ENCODE measurements around the gene RNU2-63P. TPM values are rescaled to one million over a fixed set of nuclear protein-coding genes. Genes with fewer than 3 reads are reported as not detected.
"Not testable (repeated sequence)": the region's sequence is repeated elsewhere in the genome, so short reads cannot be mapped to it uniquely, and the experiment has no call there.

Gene RNU2-63P
- total RNA-seq, 1 donor from 2014 or later = not detected

- no peak overlapping the region for H3K4me3 ChIP-seq (ENCODE audit: low read depth, low read length)
- DNase-seq (ENCODE audit: low read depth) = no peak
- H3K27me3 ChIP-seq (ENCODE audit: control insufficient read depth, insufficient read depth, low read length) = no peaks in the 10 kb centered on the region
- no peak for TF ChIP-seq CTCF (IDR thresholded peaks at IDR 0.05; ENCODE audit: insufficient read depth, low read length, poor library complexity, severe bottlenecking)
- H3K36me3 ChIP-seq (ENCODE audit: control insufficient read depth, insufficient read depth, low read length) = no peaks in the 10 kb centered on the region
Observed at GRCh38 chr2:87996570-87996969, 19.8 kb downstream of the RNU2-63P start.

DNA sequence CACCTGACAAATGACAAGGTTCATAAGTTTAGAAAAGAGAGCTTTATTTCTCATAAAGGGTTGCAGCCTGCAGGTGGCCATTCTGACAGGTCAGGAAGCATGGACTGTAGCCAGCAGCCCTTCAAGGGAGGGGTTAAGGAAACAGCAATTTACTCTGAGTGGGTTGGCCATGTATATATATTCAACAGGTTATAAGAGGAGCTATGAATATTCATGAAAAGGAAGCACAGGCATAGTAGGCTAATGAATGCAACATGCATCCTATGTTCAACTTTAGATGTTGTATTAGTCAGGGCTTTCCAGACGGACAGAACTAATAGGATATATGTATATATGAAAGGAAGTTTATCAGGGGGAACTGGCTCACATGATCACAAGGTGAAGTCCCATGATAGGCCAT lies 20.6 kb downstream of the RNU2-63P start:
- DNase-seq (ENCODE audit: low read depth) = no peak
- Histone ChIP-seq H3K4me3 (ENCODE audit: low read depth, low read length) (no peak overlapping the region), H3K27me3 (ENCODE audit: control insufficient read depth, insufficient read depth, low read length) (no peaks in the 10 kb centered on the region), H3K36me3 (ENCODE audit: control insufficient read depth, insufficient read depth, low read length) (no peaks in the 10 kb centered on the region)
- no peak for TF ChIP-seq CTCF (IDR thresholded peaks at IDR 0.05; ENCODE audit: insufficient read depth, low read length, poor library complexity, severe bottlenecking)

DNA sequence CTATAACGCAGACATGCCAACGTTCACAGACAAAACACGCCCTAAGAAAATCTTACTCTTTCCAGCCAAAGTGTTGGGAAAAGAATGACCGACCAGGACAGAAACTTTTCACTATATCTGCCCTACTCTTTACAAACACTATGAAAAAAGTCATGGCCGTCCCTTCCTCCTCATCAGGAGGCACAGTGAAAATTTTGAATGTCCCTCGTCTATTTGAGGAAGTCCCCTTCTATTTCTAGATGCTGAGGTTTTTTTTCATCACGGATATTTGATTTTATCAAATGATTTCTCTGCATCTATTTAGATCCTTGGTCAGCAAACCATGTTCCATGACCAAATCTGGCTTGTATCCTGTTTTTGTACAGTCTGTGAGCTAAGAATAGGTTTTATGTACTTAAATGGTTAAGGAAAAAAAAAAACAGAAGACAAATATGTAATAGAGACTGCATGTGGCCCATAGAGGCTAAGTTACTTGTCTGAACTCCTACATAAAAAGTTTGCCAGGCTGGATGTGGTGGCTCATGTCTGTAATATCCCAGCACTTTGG lies 22.0 kb downstream of the RNU2-63P start:
- not testable (repeated sequence) for DNase-seq (ENCODE audit: low read depth); H3K4me3 ChIP-seq (ENCODE audit: low read depth, low read length); H3K36me3 ChIP-seq (ENCODE audit: control insufficient read depth, insufficient read depth, low read length); H3K27me3 ChIP-seq (ENCODE audit: control insufficient read depth, insufficient read depth, low read length)

- not testable (repeated sequence) for H3K27me3 ChIP-seq (ENCODE audit: control insufficient read depth, insufficient read depth, low read length); DNase-seq (ENCODE audit: low read depth); H3K36me3 ChIP-seq (ENCODE audit: control insufficient read depth, insufficient read depth, low read length); H3K4me3 ChIP-seq (ENCODE audit: low read depth, low read length)
Observed at GRCh38 chr2:87992569-87992968, 23.8 kb downstream of the RNU2-63P start.

GRCh38 chr2:87987473-87987872 lies 28.9 kb downstream of the RNU2-63P start:
- H3K27me3 ChIP-seq (ENCODE audit: control insufficient read depth, insufficient read depth, low read length); H3K4me3 ChIP-seq (ENCODE audit: low read depth, low read length); DNase-seq (ENCODE audit: low read depth); H3K36me3 ChIP-seq (ENCODE audit: control insufficient read depth, insufficient read depth, low read length): not testable (repeated sequence)

DNA sequence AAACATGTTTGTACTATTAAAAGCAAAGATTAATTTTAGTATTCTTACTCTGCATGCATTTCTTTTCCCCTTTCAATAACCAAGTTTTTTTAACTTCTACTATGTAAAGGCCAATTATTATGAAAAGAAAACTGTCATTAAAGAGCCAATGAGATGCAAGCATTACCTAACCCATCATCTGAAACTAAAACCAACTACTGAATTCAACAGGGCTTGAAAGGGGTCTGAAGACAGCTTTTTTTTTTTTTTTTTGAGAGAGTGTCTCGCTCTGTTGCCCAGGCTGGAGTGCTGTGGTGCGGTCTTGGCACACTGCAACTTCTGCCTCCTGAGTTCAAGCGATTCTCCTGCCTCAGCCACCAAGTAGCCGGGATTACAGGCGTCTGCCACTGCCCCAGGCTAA lies 30.4 kb downstream of the RNU2-63P start:
- not testable (repeated sequence) for DNase-seq (ENCODE audit: low read depth); H3K4me3 ChIP-seq (ENCODE audit: low read depth, low read length); H3K36me3 ChIP-seq (ENCODE audit: control insufficient read depth, insufficient read depth, low read length); H3K27me3 ChIP-seq (ENCODE audit: control insufficient read depth, insufficient read depth, low read length)

- H3K36me3 ChIP-seq (ENCODE audit: control insufficient read depth, insufficient read depth, low read length); H3K27me3 ChIP-seq (ENCODE audit: control insufficient read depth, insufficient read depth, low read length); H3K4me3 ChIP-seq (ENCODE audit: low read depth, low read length); DNase-seq (ENCODE audit: low read depth): not testable (repeated sequence)
Observed at GRCh38 chr2:87981182-87981581, 35.2 kb downstream of the RNU2-63P start.

- not testable (repeated sequence) for H3K4me3 ChIP-seq (ENCODE audit: low read depth, low read length); H3K36me3 ChIP-seq (ENCODE audit: control insufficient read depth, insufficient read depth, low read length); DNase-seq (ENCODE audit: low read depth); H3K27me3 ChIP-seq (ENCODE audit: control insufficient read depth, insufficient read depth, low read length)
Observed at GRCh38 chr2:87972385-87972784, 44.0 kb downstream of the RNU2-63P start.

Other genes starting within 250 kb of the RNU2-63P start
- gene RGPD2, start 190.8 kb downstream of the RNU2-63P start, total RNA-seq = 0.13 and 1.4 TPM in 2 replicates
- 17.7 and 22.2 TPM in 2 replicates for gene KRCC1, start 39.2 kb upstream of the RNU2-63P start, total RNA-seq
- gene SMYD1, start 51.3 kb upstream of the RNU2-63P start, total RNA-seq = not detected in 2 replicates
- not detected in 2 replicates for gene FABP1, start 111.5 kb upstream of the RNU2-63P start, total RNA-seq
- gene THNSL2, start 153.8 kb upstream of the RNU2-63P start, total RNA-seq = 11.7 TPM in 2 replicates